Neuronal stem cell (in vitro differentiated cells): ENCODE measurements around the gene TP53RK.

Experiments used
- DNase-seq: peaks from one replicate; pipeline ENCODE4 v3.0.0-alpha.2; 2013; ENCODE audit warnings: low spot score
- H2AFZ ChIP-seq: one replicate; pipeline ENCODE4 v1.6.1; 2013; ENCODE audit warnings: mild to moderate bottlenecking, low read length, inconsistent platforms
- H2AK5ac ChIP-seq: 2 replicates; pipeline ENCODE4 v1.6.1; 2013; ENCODE audit warnings: low read depth, mild to moderate bottlenecking, inconsistent platforms, low read length, moderate library complexity, mixed read lengths
- H2BK120ac ChIP-seq: 2 replicates; pipeline ENCODE4 v1.6.1; 2013; ENCODE audit warnings: low read depth, mild to moderate bottlenecking, inconsistent platforms, low read length, moderate library complexity, mixed read lengths
- H2BK12ac ChIP-seq: one replicate; pipeline ENCODE4 v1.6.1; 2013; ENCODE audit warnings: low read length, inconsistent platforms
- H2BK15ac ChIP-seq: 2 replicates; pipeline ENCODE4 v1.6.1; 2013; ENCODE audit warnings: mild to moderate bottlenecking, low read length, inconsistent platforms, mixed read lengths
- H2BK5ac ChIP-seq: one replicate; pipeline ENCODE4 v1.6.1; 2013; ENCODE audit warnings: inconsistent platforms, mild to moderate bottlenecking, low read length, moderate library complexity
- H3K14ac ChIP-seq: one replicate; pipeline ENCODE4 v1.6.1; 2013; ENCODE audit warnings: low read length, inconsistent platforms
- H3K18ac ChIP-seq: 2 replicates; pipeline ENCODE4 v1.6.1; 2013; ENCODE audit warnings: low read length, inconsistent platforms
- H3K23ac ChIP-seq: 2 replicates; pipeline ENCODE4 v1.6.1; 2013; ENCODE audit warnings: low read depth, mild to moderate bottlenecking, mixed read lengths, low read length, inconsistent platforms; ENCODE audit not compliant: poor library complexity
- H3K27ac ChIP-seq: replicated peaks from 3 replicates; pipeline ENCODE4 v1.5.1; 2013; ENCODE audit warnings: low read length, inconsistent platforms
- H3K27me3 ChIP-seq, 3 experiments: 2 replicates each; pipeline ENCODE4 v1.6.1; 2013; ENCODE audit warnings: low read length in 3 of 3, mild to moderate bottlenecking in 2 of 3, inconsistent platforms in 1 of 3, low read depth in 1 of 3, mixed read lengths in 1 of 3, moderate library complexity in 1 of 3; ENCODE audit not compliant: control insufficient read depth in 3 of 3, insufficient read depth in 3 of 3
- H3K36me3 ChIP-seq, 2 donors: replicated peaks in 1 of 2; 2 replicates each; pipeline ENCODE4 v1.6.1; 2013; ENCODE audit warnings: low read length in 2 of 2; ENCODE audit not compliant: control insufficient read depth in 2 of 2, insufficient read depth in 2 of 2
- H3K4ac ChIP-seq: 2 replicates; pipeline ENCODE4 v1.6.1; 2013; ENCODE audit warnings: inconsistent platforms, mild to moderate bottlenecking, low read length, moderate library complexity
- H3K4me1 ChIP-seq, 2 donors: 1 replicate in 1 of 2; 2 replicates in 1 of 2; pipeline ENCODE4 v1.6.1; 2013; ENCODE audit warnings: low read length in 2 of 2, low read depth in 1 of 2; ENCODE audit not compliant: control insufficient read depth in 2 of 2, insufficient read depth in 1 of 2
- H3K4me2 ChIP-seq: one replicate; pipeline ENCODE4 v1.6.1; 2013; ENCODE audit warnings: mild to moderate bottlenecking, low read length, inconsistent platforms; ENCODE audit not compliant: insufficient read depth, poor library complexity, severe bottlenecking
- H3K4me3 ChIP-seq, 2 donors: 2 replicates each; pipeline ENCODE4 v1.5.1; 2013; ENCODE audit warnings: low read length in 2 of 2, mild to moderate bottlenecking in 2 of 2, inconsistent platforms in 1 of 2, moderate library complexity in 1 of 2
- H3K79me1 ChIP-seq: one replicate; pipeline ENCODE4 v1.6.1; 2013; ENCODE audit warnings: low read depth, mild to moderate bottlenecking, inconsistent platforms, low read length, moderate library complexity
- H3K9ac ChIP-seq: one replicate; pipeline ENCODE4 v1.6.1; 2013; ENCODE audit warnings: mild to moderate bottlenecking, low read depth, low read length, inconsistent platforms; ENCODE audit not compliant: poor library complexity
- H3K9me3 ChIP-seq, 2 donors: replicated peaks in 1 of 2; 2 replicates each; pipeline versions ENCODE3 to v1.6.1; 2013; ENCODE audit warnings: low read length in 2 of 2, mild to moderate bottlenecking in 2 of 2, inconsistent platforms in 1 of 2, low read depth in 1 of 2, mixed read lengths in 1 of 2, moderate library complexity in 1 of 2; ENCODE audit not compliant: control insufficient read depth in 2 of 2, insufficient read depth in 1 of 2
- H4K8ac ChIP-seq: one replicate; pipeline ENCODE4 v1.6.1; 2013; ENCODE audit warnings: low read depth, mild to moderate bottlenecking, inconsistent platforms, low read length, moderate library complexity
- H4K91ac ChIP-seq: one replicate; pipeline ENCODE4 v1.6.1; 2013; ENCODE audit warnings: low read length, low read depth, mild to moderate bottlenecking, inconsistent platforms; ENCODE audit not compliant: poor library complexity
- WGBS, 2 donors: extraction: QIAGEN DNeasy Blood & Tissue Kit; methylation state at CpG; one replicate each; pipeline ENCODE4 v1.1.7; 2013; ENCODE audit warnings: missing lambda C conversion rate in 2 of 2, mixed read lengths in 1 of 2; ENCODE audit not compliant: insufficient read length in 2 of 2, insufficient replicate concordance in 1 of 2; ENCODE audit errors: extremely low coverage in 2 of 2; 5-methylcytosine and 5-hydroxymethylcytosine counted together

The TP53RK gene

DNA sequence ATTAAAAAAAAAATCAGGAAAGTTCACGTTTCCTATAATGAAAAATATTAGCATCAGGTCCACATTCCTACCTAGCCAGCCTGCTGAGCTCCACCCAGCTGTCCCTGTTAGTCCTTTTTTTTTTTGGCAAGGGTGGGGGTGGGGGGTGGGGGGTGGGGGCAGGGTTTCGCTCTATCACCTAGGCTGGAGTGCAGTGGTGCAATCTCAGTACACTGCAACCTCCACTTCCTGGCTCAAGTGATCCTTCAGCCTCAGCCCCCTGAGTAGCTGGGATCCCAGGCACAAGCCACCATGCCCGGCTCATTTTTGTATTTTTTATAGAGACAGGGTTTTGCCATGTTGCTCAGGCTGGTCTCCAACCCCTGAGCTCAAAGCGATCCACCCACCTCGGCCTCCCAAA is 12.7 kb upstream of the TP53RK start:
- no CpG with 5 or more reads among the region's 5 CpGs for WGBS, 2 donors
- Histone ChIP-seq H3K4me3 (no peak overlapping the region), H4K91ac (no peak overlapping the region), H3K27ac (no peak overlapping the region), H3K14ac (no peak overlapping the region), H2BK15ac (no peak overlapping the region), H3K79me1 (no peaks in the 10 kb centered on the region), H3K4me2 (no peak overlapping the region), H3K4ac (no peak overlapping the region), H2AFZ (no peak overlapping the region), H4K8ac (no peak overlapping the region), H2AK5ac (no peak overlapping the region), H3K36me3 (no peaks in the 10 kb centered on the region), H3K9ac (no peak overlapping the region), H3K27me3 (no peaks in the 10 kb centered on the region), H3K4me1 (peaks cover 5 to 11% of the 10 kb centered on the region in 2 donors), H3K9me3 (peaks cover 5 to 15% of the 10 kb centered on the region in 2 donors), H2BK120ac (no peak overlapping the region), H2BK12ac (peak overlapping the region; percentile 26), H2BK5ac (no peak overlapping the region), H3K23ac (no peak overlapping the region), H3K18ac (no peak overlapping the region)
- DNase-seq = no peak

DNA sequence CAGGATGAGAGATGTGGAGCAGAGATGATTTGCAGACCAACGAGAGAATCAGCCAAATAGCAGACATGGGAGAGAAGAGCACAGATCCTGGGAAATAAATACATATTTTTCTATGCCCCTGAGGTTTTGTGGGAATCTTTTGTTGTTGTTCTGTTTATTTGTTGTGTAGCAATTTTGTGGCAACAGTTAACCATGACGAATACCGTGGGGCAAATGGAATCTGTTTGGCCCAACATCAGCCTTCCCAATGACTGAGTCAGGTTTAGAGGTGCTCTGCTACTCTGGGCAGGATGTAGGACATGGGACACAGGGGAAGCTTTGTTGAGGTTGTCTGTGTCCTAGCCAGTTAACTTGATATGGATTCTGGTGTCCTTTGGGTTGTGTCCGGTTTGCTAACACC is 12.3 kb upstream of the TP53RK start:
- Histone ChIP-seq H2BK5ac (no peak overlapping the region), H3K27me3 (no peaks in the 10 kb centered on the region), H3K9me3 (peaks cover 5 to 10% of the 10 kb centered on the region in 2 donors), H3K27ac (no peak overlapping the region), H3K36me3 (no peaks in the 10 kb centered on the region), H2AK5ac (no peak overlapping the region), H3K4me2 (no peak overlapping the region), H4K8ac (no peak overlapping the region), H3K79me1 (no peaks in the 10 kb centered on the region), H2BK120ac (no peak overlapping the region), H3K23ac (no peak overlapping the region), H2BK15ac (no peak overlapping the region), H3K14ac (no peak overlapping the region), H2BK12ac (no peak overlapping the region), H2AFZ (no peak overlapping the region), H3K4me3 (no peak overlapping the region), H3K18ac (no peak overlapping the region), H3K4me1 (peaks cover 5 to 16% of the 10 kb centered on the region in 2 donors), H3K4ac (no peak overlapping the region), H3K9ac (no peak overlapping the region), H4K91ac (no peak overlapping the region)
- WGBS, 2 donors = no CpG with 5 or more reads among the region's 4 CpGs
- DNase-seq = no peak

DNA sequence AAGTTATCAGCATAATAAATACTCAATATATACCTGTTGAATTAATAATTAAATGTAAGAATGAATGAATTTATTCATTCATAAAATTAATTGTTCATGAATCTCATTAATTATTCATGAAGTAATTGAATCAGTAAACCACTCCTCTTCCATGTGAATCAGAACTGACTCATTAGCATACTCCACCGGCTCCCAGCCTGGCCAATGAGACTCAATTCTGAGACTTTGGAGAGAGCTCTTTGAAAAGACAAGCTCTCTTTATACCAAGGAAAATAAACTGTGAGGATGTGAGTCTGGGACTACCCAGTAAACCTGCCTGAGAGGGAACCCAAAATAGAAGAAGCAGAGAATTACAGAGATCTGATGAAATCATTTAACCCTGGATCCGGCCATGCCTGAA is 11.8 kb upstream of the TP53RK start:
- Histone ChIP-seq H3K18ac (no peak overlapping the region), H4K8ac (no peak overlapping the region), H3K27ac (no peak overlapping the region), H4K91ac (no peak overlapping the region), H3K4me1 (peaks cover 6 to 20% of the 10 kb centered on the region in 2 donors), H3K4me3 (no peak overlapping the region), H2AK5ac (no peak overlapping the region), H2BK15ac (no peak overlapping the region), H3K4me2 (no peak overlapping the region), H3K23ac (no peak overlapping the region), H3K4ac (no peak overlapping the region), H3K9ac (no peak overlapping the region), H2BK5ac (no peak overlapping the region), H3K14ac (no peak overlapping the region), H3K79me1 (no peaks in the 10 kb centered on the region), H2BK120ac (no peak overlapping the region), H3K27me3 (no peaks in the 10 kb centered on the region), H3K9me3 (peaks cover 1 to 5% of the 10 kb centered on the region in 2 donors), H2BK12ac (no peak overlapping the region), H3K36me3 (no peaks in the 10 kb centered on the region), H2AFZ (no peak overlapping the region)
- no CpG with 5 or more reads among the region's 2 CpGs for WGBS, 2 donors
- no peak for DNase-seq

DNA sequence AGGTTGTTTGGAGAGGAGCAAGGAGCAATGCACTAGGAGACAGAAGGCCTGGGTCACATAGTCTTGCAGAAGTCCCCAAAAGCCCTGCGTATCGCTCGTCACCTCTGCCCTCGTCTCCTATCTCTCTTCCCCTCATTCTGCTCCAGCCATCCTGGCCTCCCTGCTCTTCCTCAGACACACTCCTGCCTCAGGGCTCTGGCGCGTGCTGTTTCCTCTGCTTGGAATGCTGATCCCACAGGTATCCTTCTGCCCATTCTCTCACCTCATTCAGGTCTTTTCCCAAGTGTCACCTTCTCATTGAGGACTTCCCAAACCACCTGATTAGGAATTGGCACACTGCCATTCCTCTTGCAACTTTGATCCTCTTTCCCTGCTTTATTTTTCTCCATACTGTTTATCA is 11.2 kb upstream of the TP53RK start:
- no peaks in the 10 kb centered on the region for H3K79me1 ChIP-seq
- no peak overlapping the region for H3K18ac ChIP-seq
- no peak overlapping the region for H2AFZ ChIP-seq
- H3K36me3 ChIP-seq = no peaks in the 10 kb centered on the region
- peak overlapping the region; percentile 7 for H4K8ac ChIP-seq
- no peak overlapping the region for H4K91ac ChIP-seq
- H3K23ac ChIP-seq = no peak overlapping the region
- H2AK5ac ChIP-seq = no peak overlapping the region
- no peak overlapping the region for H3K4me2 ChIP-seq
- H2BK15ac ChIP-seq = no peak overlapping the region
- no peak overlapping the region for H3K4me3 ChIP-seq
- no peak overlapping the region for H2BK5ac ChIP-seq
- H2BK120ac ChIP-seq = no peak overlapping the region
- H3K9ac ChIP-seq = no peak overlapping the region
- peaks cover 1 to 5% of the 10 kb centered on the region in 2 donors for H3K9me3 ChIP-seq
- H3K4me1 ChIP-seq = peaks cover 8 to 23% of the 10 kb centered on the region in 2 donors
- no peak overlapping the region for H3K27ac ChIP-seq
- H3K4ac ChIP-seq = no peak overlapping the region
- H3K27me3 ChIP-seq = no peaks in the 10 kb centered on the region
- WGBS, 2 donors = no CpG with 5 or more reads among the region's 6 CpGs
- DNase-seq = no peak
- H2BK12ac ChIP-seq = no peak overlapping the region
- no peak overlapping the region for H3K14ac ChIP-seq
